ENCODE results near the gene AKT1. TPM values are rescaled to one million over a fixed set of nuclear protein-coding genes. Genes with fewer than 3 reads are reported as not detected.

AKT1 gene
- polyA plus RNA-seq, 1 experiment: 104 TPM

DNA sequence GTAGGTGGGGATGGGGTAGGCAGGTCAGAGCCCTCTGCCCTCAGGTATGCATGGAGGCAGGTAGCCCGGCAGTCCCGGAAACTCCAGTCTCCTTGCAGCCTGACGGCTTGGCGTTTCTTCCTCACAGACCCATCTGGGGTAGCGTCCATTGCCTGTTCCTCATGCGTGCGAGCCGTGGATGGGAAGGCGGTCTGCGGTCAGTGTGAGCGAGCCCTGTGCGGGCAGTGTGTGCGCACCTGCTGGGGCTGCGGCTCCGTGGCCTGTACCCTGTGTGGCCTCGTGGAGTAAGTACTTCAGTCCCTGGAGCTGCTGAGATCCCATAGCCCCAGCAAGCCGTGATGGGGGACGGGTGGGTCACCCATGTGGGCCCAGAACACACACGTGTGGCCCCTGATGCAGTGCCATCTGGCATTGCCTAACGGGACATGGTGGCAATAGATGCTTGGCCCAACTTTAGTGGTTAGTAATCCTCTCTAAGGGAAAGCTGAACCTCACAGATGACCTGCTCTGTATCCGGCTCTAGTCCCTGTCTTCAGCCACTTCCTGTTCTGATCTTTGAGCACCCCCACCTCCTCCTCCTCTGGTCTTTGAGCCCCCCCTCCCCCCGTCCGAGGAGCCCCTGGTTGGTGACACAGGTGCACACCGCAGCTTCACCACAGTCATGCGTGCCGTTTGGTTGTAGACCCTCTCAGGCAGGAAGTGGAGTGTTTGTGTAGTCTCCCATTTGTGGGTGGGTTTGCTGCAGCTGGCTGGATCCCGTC is 38.9 kb downstream of the AKT1 start:
- Histone ChIP-seq H3K27ac (ENCODE audit: low read depth, low read length) (no peak overlapping the region), H3K27me3 (ENCODE audit: control insufficient read depth, insufficient read depth, low read length) (no peaks in the 10 kb centered on the region), H3K9me3 (ENCODE audit: control insufficient read depth, insufficient read depth, low read length) (peaks cover 9% of the 10 kb centered on the region; the same call in 1 of the 2 replicates), H3K4me3 (ENCODE audit: low read depth, low read length) (no peak overlapping the region)
- no peak for DNase-seq (ENCODE audit: low read depth, low spot score)
- POLR2A ChIA-PET: no interaction called here
- TF ChIP-seq, protein P1, sequence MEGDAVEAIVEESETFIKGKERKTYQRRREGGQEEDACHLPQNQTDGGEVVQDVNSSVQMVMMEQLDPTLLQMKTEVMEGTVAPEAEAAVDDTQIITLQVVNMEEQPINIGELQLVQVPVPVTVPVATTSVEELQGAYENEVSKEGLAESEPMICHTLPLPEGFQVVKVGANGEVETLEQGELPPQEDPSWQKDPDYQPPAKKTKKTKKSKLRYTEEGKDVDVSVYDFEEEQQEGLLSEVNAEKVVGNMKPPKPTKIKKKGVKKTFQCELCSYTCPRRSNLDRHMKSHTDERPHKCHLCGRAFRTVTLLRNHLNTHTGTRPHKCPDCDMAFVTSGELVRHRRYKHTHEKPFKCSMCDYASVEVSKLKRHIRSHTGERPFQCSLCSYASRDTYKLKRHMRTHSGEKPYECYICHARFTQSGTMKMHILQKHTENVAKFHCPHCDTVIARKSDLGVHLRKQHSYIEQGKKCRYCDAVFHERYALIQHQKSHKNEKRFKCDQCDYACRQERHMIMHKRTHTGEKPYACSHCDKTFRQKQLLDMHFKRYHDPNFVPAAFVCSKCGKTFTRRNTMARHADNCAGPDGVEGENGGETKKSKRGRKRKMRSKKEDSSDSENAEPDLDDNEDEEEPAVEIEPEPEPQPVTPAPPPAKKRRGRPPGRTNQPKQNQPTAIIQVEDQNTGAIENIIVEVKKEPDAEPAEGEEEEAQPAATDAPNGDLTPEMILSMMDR (IDR thresholded peaks at IDR 0.05; ENCODE audit: low read depth, low read length): no peak
- CTCF ChIA-PET: interaction anchor here (1.4 to 4.0 kb wide), 2 partner anchors 12 to 64 kb away, joined by 4 to 23 read pairs; no protein-coding TSS in a partner anchor

DNA sequence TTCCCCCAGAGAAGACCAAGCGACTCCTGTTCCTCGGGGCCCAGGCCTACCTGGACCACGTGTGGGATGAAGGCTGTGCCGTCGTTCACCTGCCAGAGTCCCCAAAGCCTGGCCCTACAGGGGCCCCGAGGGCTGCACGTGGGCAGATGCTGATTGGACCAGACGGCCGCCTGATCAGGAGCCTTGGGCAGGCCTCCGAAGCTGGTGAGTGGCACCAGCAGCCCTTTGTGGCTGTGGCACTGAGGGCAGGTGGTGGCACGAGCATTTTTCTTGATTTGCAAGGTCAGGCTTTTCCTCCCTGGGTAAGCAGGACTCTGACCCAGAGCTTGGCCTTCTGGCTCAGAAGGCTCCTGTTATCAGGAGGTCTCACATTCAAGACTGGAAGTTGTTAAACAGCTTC is 39.9 kb downstream of the AKT1 start:
- CTCF ChIA-PET: interaction anchor here (2.7 to 3.8 kb wide), 2 partner anchors 13 to 71 kb away, joined by 15 to 27 read pairs; no protein-coding TSS in a partner anchor
- TF ChIP-seq, protein P1 (IDR thresholded peaks at IDR 0.05; ENCODE audit: low read depth, low read length): no peak
- POLR2A ChIA-PET: no interaction called here

DNA sequence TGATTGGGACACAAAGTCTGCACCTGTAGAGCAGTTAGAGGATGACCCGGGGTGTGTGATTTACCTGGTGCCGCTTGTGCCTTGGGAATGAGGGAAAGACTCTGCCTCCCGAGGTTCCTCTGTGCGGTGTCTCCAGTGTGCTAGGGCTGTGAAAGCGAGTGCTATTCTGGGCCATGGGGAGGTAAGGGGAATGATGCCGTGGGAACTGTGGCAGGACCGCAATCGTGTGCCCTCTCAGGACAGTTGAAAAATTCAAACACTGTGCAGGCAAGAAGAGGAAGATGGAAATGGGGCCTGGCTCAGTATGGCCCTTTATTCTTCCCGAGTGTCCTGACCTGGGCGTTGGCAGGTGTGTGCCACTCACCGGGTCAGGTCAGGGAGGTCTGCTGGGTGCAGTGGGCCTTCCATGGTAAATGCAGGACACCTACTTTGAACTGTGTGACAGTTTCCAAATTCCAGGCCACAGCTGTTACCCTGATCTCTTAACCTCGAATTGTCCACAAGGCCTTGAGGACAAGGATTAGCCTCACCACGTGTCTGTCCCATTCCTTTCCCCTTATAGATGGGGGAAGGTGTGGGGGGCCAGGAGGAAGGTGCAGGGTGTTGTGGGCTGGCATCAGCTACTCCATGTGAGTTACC is 41.2 kb downstream of the AKT1 start:
- DNase-seq (ENCODE audit: low read depth, low spot score): no peak
- POLR2A ChIA-PET: interaction anchor here (0.5 to 2.1 kb wide), 2 partner anchors 29 to 66 kb away, joined by 5 to 16 read pairs; partner anchors contain the start of gene ADSS1
- Histone ChIP-seq H3K4me3 (ENCODE audit: low read depth, low read length) (peak overlapping the region; percentile 94), H3K27me3 (ENCODE audit: control insufficient read depth, insufficient read depth, low read length) (no peaks in the 10 kb centered on the region), H3K27ac (ENCODE audit: low read depth, low read length) (no peak overlapping the region), H3K9me3 (ENCODE audit: control insufficient read depth, insufficient read depth, low read length) (peaks cover 9% of the 10 kb centered on the region; the same call in 1 of the 2 replicates)
- TF ChIP-seq, protein P1 (IDR thresholded peaks at IDR 0.05; ENCODE audit: low read depth, low read length): no peak
- CTCF ChIA-PET: interaction anchor here (0.8 to 3.8 kb wide), 4 partner anchors 12 to 72 kb away, joined by 4 to 27 read pairs (median 10); no protein-coding TSS in a partner anchor

More for the DNA sequence above, 39.9 kb downstream of the AKT1 start:
- DNase-seq (ENCODE audit: low read depth, low spot score): no peak
- Histone ChIP-seq H3K27me3 (ENCODE audit: control insufficient read depth, insufficient read depth, low read length) (no peaks in the 10 kb centered on the region), H3K27ac (ENCODE audit: low read depth, low read length) (no peak overlapping the region), H3K9me3 (ENCODE audit: control insufficient read depth, insufficient read depth, low read length) (peaks cover 9% of the 10 kb centered on the region; the same call in 1 of the 2 replicates), H3K4me3 (ENCODE audit: low read depth, low read length) (no peak overlapping the region)

DNA sequence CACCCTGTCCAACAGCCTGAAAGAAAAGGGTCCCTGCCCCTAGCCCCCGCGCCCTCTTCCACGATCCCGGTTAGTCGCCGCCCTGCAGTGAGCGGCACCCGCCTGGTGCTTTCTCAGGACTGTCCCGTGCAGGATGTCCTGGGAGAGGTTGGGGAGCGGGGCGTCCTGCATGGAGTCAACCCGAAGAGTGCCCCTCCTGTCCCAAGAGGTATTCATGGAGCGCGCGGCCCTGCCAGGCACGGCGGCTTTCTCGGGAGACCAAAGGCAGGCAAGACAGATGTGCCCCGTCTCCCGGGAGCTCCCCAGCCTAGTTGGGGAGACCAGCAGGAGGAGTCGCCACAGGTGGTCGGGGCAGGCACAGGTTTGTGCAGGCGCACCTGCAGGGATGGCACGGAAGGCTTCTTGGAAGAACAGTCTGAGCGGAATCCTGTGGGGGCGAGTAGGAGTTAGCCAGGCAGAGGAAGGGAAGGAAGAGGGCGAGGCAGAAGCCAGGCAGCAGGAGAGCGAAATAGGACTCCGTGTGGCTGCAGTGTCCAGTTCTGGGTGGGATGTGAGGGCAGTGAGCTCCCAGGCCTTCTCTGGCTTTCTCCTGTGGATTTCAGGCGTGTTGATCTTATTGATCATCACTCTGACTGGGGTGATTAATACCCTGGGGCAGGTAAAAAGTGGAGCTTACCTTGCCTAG is 41.9 kb downstream of the AKT1 start:
- H3K27me3 ChIP-seq (ENCODE audit: control insufficient read depth, insufficient read depth, low read length): no peaks in the 10 kb centered on the region
- H3K4me3 ChIP-seq (ENCODE audit: low read depth, low read length): peak overlapping the region; percentile 94
- TF ChIP-seq, protein P1 (IDR thresholded peaks at IDR 0.05; ENCODE audit: low read depth, low read length): no peak
- ChIA-PET POLR2A (interaction anchor here (0.6 to 2.1 kb wide), 8 partner anchors 11 to 540 kb away, joined by 3 to 16 read pairs (median 6); partner anchors contain the start of genes ADSS1 and ZBTB42), CTCF (interaction anchor here (1.2 to 6.5 kb wide), 5 partner anchors 14 to 73 kb away, joined by 5 to 39 read pairs (median 15); partner anchors contain the start of gene ADSS1)
- DNase-seq (ENCODE audit: low read depth, low spot score): no peak
- H3K9me3 ChIP-seq (ENCODE audit: control insufficient read depth, insufficient read depth, low read length): peaks cover 9% of the 10 kb centered on the region; the same call in 1 of the 2 replicates
- H3K27ac ChIP-seq (ENCODE audit: low read depth, low read length): peak overlapping the region; percentile 47
